Gastrocnemius medialis (tissue), 4 donors: ENCODE data around the gene RRP12. TPM values are rescaled to one million over a fixed set of nuclear protein-coding genes. Genes with fewer than 3 reads are reported as not detected.

ENCODE experiments used
- ATAC-seq, 2 donors: fragments of 150-250 bp; one replicate each; pipeline ENCODE4 v1.9.1; 2016
- DNase-seq, 2 donors: peaks; one replicate each; pipeline ENCODE4 v3.0.0-alpha.2; 2019
- H3K27ac ChIP-seq, 4 donors: fragments of 200-600 bp; sonication (generic); 1 replicate in 1 of 4; 2 replicates in 3 of 4; pipeline ENCODE4 v1.5.1; 2016 to 2018; ENCODE audit warnings: mild to moderate bottlenecking in 2 of 4, moderate library complexity in 1 of 4
- H3K27me3 ChIP-seq, 3 donors: fragments of 200-600 bp; sonication (generic) in 2 of 3; 1 replicate in 1 of 3; 2 replicates in 2 of 3; pipeline versions ENCODE4 v1.5.1 to v1.6.0; 2016 to 2019; ENCODE audit warnings: mild to moderate bottlenecking in 1 of 3, moderate library complexity in 1 of 3
- H3K36me3 ChIP-seq, 2 donors: fragments of 200-600 bp; sonication (generic) in 1 of 2; one replicate each; pipeline ENCODE4 v1.5.1; 2017 to 2018
- H3K4me1 ChIP-seq, 2 donors: fragments of 200-600 bp; sonication (generic) in 1 of 2; one replicate each; pipeline ENCODE4 v1.5.1; 2016 to 2017; ENCODE audit warnings: mild to moderate bottlenecking in 2 of 2
- H3K4me3 ChIP-seq, 4 donors: fragments of 200-600 bp; sonication (generic) in 3 of 4; 1 replicate in 1 of 4; 2 replicates in 3 of 4; pipeline ENCODE4 v1.5.1; 2016 to 2019; ENCODE audit warnings: mild to moderate bottlenecking in 2 of 4
- H3K9me3 ChIP-seq, 3 donors: fragments of 200-600 bp; sonication (generic) in 2 of 3; 1 replicate in 1 of 3; 2 replicates in 2 of 3; pipeline ENCODE4 v1.5.1; 2016 to 2019
- POLR2A ChIP-seq, 2 donors: fragments of 450-650 bp; IDR thresholded peaks; one replicate each; pipeline ENCODE4 v1.6.1; 2017; ENCODE audit warnings: antibody characterized with exemption in 2 of 2, mild to moderate bottlenecking in 2 of 2, moderate library complexity in 2 of 2
- in situ Hi-C, 4 donors: fragments of 200-750 bp; cut with MboI; loops; one replicate each; pipeline versions ENCODE4 v1.15.0 to v1.8.0; 2017; ENCODE audit warnings: low sequenced_read_pairs in 4 of 4
- intact Hi-C: fragments of 100-400 bp; cut with DNase I; formaldehyde crosslinking; loops from one replicate; pipeline ENCODE4 v1.15.1; 2023; ENCODE audit warnings: low total_unique reads
- total RNA-seq, 4 donors: library from RNA; depleted of rRNA; stranded (reverse); fragments of >200 nt; gene quantifications; one replicate each; pipeline versions ENCODE4 v1.1.0 to v1.2.3, GENCODE V29; 2016
- TF ChIP-seq, protein P1 (sequence below), 5 experiments: fragments of 450-650 bp in 3 of 5; fragments of 200-600 bp in 2 of 5; sonication (generic) in 2 of 5; IDR thresholded peaks in 4 of 5; conservative IDR thresholded peaks in 1 of 5; 1 replicate in 4 of 5; 2 replicates in 1 of 5; pipeline ENCODE4 v1.5.1; 2016 to 2019; ENCODE audit warnings: antibody characterized with exemption in 5 of 5, mild to moderate bottlenecking in 3 of 5, moderate library complexity in 3 of 5

RRP12 gene
- total RNA-seq, 4 donors from 2014 or later = 41.9 to 61.4 (median 49.9) TPM

DNA sequence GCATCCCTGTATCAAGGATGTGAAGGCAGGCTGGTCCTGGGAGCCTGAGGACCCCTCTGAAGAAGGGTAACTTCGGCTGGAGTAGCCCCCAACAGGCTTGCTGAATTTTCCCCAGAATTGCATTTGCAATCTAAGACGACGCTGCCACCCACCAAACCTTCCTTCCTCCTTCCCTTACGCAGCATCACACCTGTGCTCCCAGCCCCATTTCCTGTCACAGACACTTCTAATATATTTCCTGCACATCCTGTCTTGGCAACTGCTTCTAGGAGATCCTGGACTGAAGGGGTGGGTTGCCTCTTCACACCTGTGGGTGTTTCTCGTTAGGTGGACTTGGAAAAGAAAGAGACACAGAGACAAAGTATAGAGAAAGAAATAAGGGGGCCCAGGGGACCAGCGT lies 15.4 kb upstream of the RRP12 start:
- no peaks in the 10 kb centered on the region for H3K9me3 ChIP-seq
- no peak overlapping the region for H3K27ac ChIP-seq
- no peaks in the 10 kb centered on the region for H3K4me1 ChIP-seq
- H3K4me3 ChIP-seq = no peak overlapping the region
- H3K27me3 ChIP-seq = no peaks in the 10 kb centered on the region
- in situ Hi-C loops = no loop called here
- ATAC-seq (no peak), DNase-seq (no peak)
- intact Hi-C loops = no loop called here
- no peak for TF ChIP-seq POLR2A (IDR thresholded peaks at IDR 0.05)
- TF ChIP-seq, protein P1, sequence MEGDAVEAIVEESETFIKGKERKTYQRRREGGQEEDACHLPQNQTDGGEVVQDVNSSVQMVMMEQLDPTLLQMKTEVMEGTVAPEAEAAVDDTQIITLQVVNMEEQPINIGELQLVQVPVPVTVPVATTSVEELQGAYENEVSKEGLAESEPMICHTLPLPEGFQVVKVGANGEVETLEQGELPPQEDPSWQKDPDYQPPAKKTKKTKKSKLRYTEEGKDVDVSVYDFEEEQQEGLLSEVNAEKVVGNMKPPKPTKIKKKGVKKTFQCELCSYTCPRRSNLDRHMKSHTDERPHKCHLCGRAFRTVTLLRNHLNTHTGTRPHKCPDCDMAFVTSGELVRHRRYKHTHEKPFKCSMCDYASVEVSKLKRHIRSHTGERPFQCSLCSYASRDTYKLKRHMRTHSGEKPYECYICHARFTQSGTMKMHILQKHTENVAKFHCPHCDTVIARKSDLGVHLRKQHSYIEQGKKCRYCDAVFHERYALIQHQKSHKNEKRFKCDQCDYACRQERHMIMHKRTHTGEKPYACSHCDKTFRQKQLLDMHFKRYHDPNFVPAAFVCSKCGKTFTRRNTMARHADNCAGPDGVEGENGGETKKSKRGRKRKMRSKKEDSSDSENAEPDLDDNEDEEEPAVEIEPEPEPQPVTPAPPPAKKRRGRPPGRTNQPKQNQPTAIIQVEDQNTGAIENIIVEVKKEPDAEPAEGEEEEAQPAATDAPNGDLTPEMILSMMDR (IDR thresholded peaks at IDR 0.05 in 4 of 5, conservative IDR thresholded peaks at IDR 0.05 in 1 of 5) = no peak
- H3K36me3 ChIP-seq = no peaks in the 10 kb centered on the region

DNA sequence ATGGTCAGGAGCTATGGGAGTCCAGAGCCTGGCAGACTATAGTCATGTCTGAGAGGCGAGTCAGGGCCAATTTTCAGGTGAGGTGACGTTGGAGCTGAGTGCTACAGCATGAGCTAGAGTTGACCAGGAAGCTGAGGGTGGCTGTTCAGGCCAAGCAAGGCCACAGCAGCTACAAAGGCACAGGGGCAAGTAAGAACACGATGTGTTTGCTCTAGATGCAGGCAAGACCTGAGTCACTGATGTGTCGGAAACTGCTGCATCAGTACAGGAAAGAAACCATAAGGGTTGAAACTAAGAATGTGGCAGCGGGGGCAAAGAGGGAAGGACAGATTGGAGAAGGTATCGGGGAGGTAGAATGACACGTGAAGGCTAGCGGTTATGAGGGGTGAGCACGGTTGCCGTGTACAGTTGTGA lies 11.8 kb upstream of the RRP12 start:
- Histone ChIP-seq H3K4me3 (no peak overlapping the region), H3K36me3 (no peaks in the 10 kb centered on the region), H3K27me3 (no peaks in the 10 kb centered on the region), H3K9me3 (no peaks in the 10 kb centered on the region), H3K27ac (no peak overlapping the region), H3K4me1 (no peaks in the 10 kb centered on the region)
- DNase-seq (no peak), ATAC-seq (no peak)
- intact Hi-C loops (no loop called here), in situ Hi-C loops (no loop called here)
- TF ChIP-seq, protein P1 (IDR thresholded peaks at IDR 0.05 in 4 of 5, conservative IDR thresholded peaks at IDR 0.05 in 1 of 5) = no peak
- no peak for TF ChIP-seq POLR2A (IDR thresholded peaks at IDR 0.05)

DNA sequence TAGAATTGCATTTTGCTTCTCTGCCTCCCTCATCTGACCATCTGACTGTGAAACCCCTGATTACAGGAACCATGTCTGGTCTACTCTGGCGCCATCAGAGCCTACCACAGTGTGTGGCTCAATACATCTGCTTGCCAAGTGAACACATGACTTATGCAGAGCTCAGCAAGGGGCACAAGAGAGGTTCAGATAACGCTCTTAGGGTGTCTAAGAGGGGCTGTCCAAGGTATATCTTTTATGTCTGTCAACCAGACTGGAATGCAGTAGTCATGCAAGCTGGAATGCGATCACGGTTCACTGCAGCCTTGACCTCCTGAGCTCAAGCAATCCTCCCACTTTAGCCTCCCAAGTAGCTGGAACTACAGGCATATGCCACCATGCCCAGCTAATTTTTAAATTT lies 10.3 kb upstream of the RRP12 start:
- peaks cover 4 to 9% of the 10 kb centered on the region in 2 donors for H3K4me1 ChIP-seq
- no peak overlapping the region for H3K27ac ChIP-seq
- H3K4me3 ChIP-seq = no peak overlapping the region
- in situ Hi-C loops (no loop called here), intact Hi-C loops (no loop called here)
- no peaks in the 10 kb centered on the region for H3K27me3 ChIP-seq
- DNase-seq = no peak
- H3K9me3 ChIP-seq = no peaks in the 10 kb centered on the region
- no peak for TF ChIP-seq POLR2A (IDR thresholded peaks at IDR 0.05)
- TF ChIP-seq, protein P1 (IDR thresholded peaks at IDR 0.05 in 4 of 5, conservative IDR thresholded peaks at IDR 0.05 in 1 of 5) = no peak
- no peaks in the 10 kb centered on the region for H3K36me3 ChIP-seq
- no peak for ATAC-seq

DNA sequence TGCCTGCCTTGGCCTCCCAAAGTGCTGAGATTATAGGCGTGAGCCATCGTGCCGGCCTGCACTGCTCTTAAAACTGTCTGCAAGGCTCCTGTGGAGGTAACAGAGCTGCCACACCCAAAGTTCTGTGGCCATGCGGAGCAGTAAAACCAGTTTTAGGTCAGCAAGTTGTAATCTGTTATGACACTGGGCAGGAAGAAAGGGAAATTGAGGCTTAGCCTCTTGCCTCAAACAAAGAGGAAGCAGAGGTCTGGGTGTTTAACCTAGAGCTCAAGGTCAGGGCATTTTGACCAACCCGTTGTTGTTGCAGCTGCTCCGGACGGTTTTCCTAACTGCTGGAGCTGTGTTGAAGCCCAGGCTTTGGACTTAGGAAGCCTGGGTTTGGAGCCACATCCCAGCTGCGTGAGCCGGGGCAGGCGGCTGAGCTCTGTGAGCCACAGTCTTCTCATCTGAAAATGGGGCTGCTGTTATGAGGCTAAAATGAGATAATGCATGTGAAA lies 7.4 kb upstream of the RRP12 start:
- ATAC-seq (no peak), DNase-seq (no peak)
- Histone ChIP-seq H3K27ac (no peak overlapping the region), H3K4me1 (peaks cover 4 to 9% of the 10 kb centered on the region in 2 donors), H3K27me3 (no peaks in the 10 kb centered on the region), H3K36me3 (no peaks in the 10 kb centered on the region), H3K4me3 (no peak overlapping the region), H3K9me3 (no peaks in the 10 kb centered on the region)
- intact Hi-C loops (loop anchor here (5.0 kb wide), 1 partner anchor 144 kb away; no protein-coding TSS in a partner anchor), in situ Hi-C loops (no loop called here)
- TF ChIP-seq, protein P1 (IDR thresholded peaks at IDR 0.05 in 4 of 5, conservative IDR thresholded peaks at IDR 0.05 in 1 of 5) = no peak
- no peak for TF ChIP-seq POLR2A (IDR thresholded peaks at IDR 0.05)

DNA sequence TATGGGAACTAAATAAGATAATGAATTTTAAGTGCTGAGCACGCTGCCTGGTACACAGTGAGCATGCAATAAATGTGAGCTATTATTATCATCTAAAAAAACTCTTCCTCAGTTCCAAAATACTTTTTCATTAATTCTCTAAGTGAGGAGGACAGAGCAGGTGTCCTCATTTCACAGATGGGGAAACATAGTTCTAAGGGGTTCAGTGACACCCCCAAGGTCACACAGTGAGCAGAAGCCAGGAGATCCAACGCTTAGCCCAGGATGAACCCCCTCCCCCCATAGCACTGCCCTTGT lies 6.8 kb upstream of the RRP12 start:
- intact Hi-C loops = loop anchor here (5.0 kb wide), 1 partner anchor 144 kb away; no protein-coding TSS in a partner anchor
- peaks cover 4 to 9% of the 10 kb centered on the region in 2 donors for H3K4me1 ChIP-seq
- ATAC-seq = no peak
- H3K27me3 ChIP-seq = no peaks in the 10 kb centered on the region
- TF ChIP-seq POLR2A (IDR thresholded peaks at IDR 0.05) = no peak
- TF ChIP-seq, protein P1 (IDR thresholded peaks at IDR 0.05 in 4 of 5, conservative IDR thresholded peaks at IDR 0.05 in 1 of 5) = no peak
- in situ Hi-C loops = no loop called here
- H3K9me3 ChIP-seq = no peaks in the 10 kb centered on the region
- no peak for DNase-seq
- H3K27ac ChIP-seq = no peak overlapping the region
- no peaks in the 10 kb centered on the region for H3K36me3 ChIP-seq
- no peak overlapping the region for H3K4me3 ChIP-seq
